ENCODE results near the gene ANKMY1.
"Not testable (repeated sequence)": the region's sequence is repeated elsewhere in the genome, so short reads cannot be mapped to it uniquely, and the experiment has no call there.

The ANKMY1 gene

GRCh38 chr2:240566203-240567136 lies 8.7 kb upstream of the ANKMY1 start:
- DNase-seq, result peak; percentile 58

GRCh38 chr2:240565333-240566202 lies 7.8 kb upstream of the ANKMY1 start:
- DNase-seq, result peak; percentile 78

GRCh38 chr2:240564561-240565332 lies 7.0 kb upstream of the ANKMY1 start:
- DNase-seq, result no peak

- DNase-seq, result no peak
Observed at GRCh38 chr2:240563951-240564560, 6.3 kb upstream of the ANKMY1 start.

- not testable (repeated sequence) for DNase-seq
Observed at GRCh38 chr2:240563231-240563630, 5.4 kb upstream of the ANKMY1 start.

GRCh38 chr2:240561325-240561971 lies 3.7 kb upstream of the ANKMY1 start:
- peak; percentile 64 for DNase-seq

GRCh38 chr2:240560480-240561324 lies 2.9 kb upstream of the ANKMY1 start:
- DNase-seq, result peak; percentile 98

- peak; percentile 74 for DNase-seq
Observed at GRCh38 chr2:240560084-240560479, 2.3 kb upstream of the ANKMY1 start, which contains the start of gene DUSP28. Gene DUSP28 (plus strand): TSS chr2:240560357. CDS start chr2:240560685, 328 bp downstream.

- DNase-seq, result no peak
Observed at GRCh38 chr2:240559286-240559685, 1.5 kb upstream of the ANKMY1 start.

- DNase-seq, result no peak
Observed at GRCh38 chr2:240558236-240558761, 511 bp upstream of the ANKMY1 start.

GRCh38 chr2:240557101-240557751 lies 562 bp downstream of the ANKMY1 start:
- no peak for DNase-seq

- no peak for DNase-seq
Observed at GRCh38 chr2:240556553-240557100, 1.2 kb downstream of the ANKMY1 start.

GRCh38 chr2:240555541-240556250 lies 2.1 kb downstream of the ANKMY1 start:
- no peak for DNase-seq

GRCh38 chr2:240554767-240555493 lies 2.9 kb downstream of the ANKMY1 start:
- DNase-seq, result no peak

GRCh38 chr2:240553956-240554480 lies 3.8 kb downstream of the ANKMY1 start:
- no peak for DNase-seq

GRCh38 chr2:240551811-240552210 lies 6.0 kb downstream of the ANKMY1 start:
- no peak for DNase-seq

GRCh38 chr2:240551288-240551687 lies 6.5 kb downstream of the ANKMY1 start:
- DNase-seq, result no peak

GRCh38 chr2:240539906-240540305 lies 17.9 kb downstream of the ANKMY1 start:
- no peak for DNase-seq
